ENCODE data around the gene CXCL14.
A peak's percentile ranks its signal among the peaks of the same experiment; 100 is the strongest.

The CXCL14 gene
- total RNA-seq: 0 to 0.29 (median 0.03) reads per million in 18 experiments

GRCh38 chr5:135578685-135579341 is at the start of gene CXCL14:
Gene CXCL14 (minus strand): TSS chr5:135578991. CDS start chr5:135578778, 213 bp downstream.
- DNase-seq: peak; percentile 42 to 51

- DNase-seq: no peak
These were observed 47.8 kb upstream of the CXCL14 start for GRCh38 chr5:135626636-135627035.

GRCh38 chr5:135625961-135626360 is 47.2 kb upstream of the CXCL14 start:
- no peak for DNase-seq

GRCh38 chr5:135625486-135625885 is 46.7 kb upstream of the CXCL14 start:
- DNase-seq: no peak

- no peak for DNase-seq
These were observed 46.3 kb upstream of the CXCL14 start for GRCh38 chr5:135625061-135625460.

- no peak for DNase-seq
These were observed 44.5 kb upstream of the CXCL14 start for GRCh38 chr5:135623186-135623715.

GRCh38 chr5:135615581-135616260 is 36.9 kb upstream of the CXCL14 start:
- DNase-seq: no peak

GRCh38 chr5:135615171-135615570 is 36.4 kb upstream of the CXCL14 start:
- no peak for DNase-seq

GRCh38 chr5:135609981-135610380 is 31.2 kb upstream of the CXCL14 start:
- DNase-seq: no peak

- DNase-seq: no peak
These were observed 30.1 kb upstream of the CXCL14 start for GRCh38 chr5:135608761-135609443.

- no peak for DNase-seq
These were observed 29.6 kb upstream of the CXCL14 start for GRCh38 chr5:135608361-135608760.

- DNase-seq: no peak
These were observed 27.6 kb upstream of the CXCL14 start for GRCh38 chr5:135606431-135606830.

GRCh38 chr5:135605221-135605620 is 26.4 kb upstream of the CXCL14 start:
- no peak for DNase-seq

GRCh38 chr5:135604056-135604455 is 25.3 kb upstream of the CXCL14 start:
- DNase-seq: no peak

GRCh38 chr5:135602882-135603721 is 24.3 kb upstream of the CXCL14 start:
- no peak for DNase-seq

GRCh38 chr5:135601466-135601865 is 22.7 kb upstream of the CXCL14 start:
- DNase-seq: no peak

- peak; percentile 30 to 43 for DNase-seq
These were observed 22.2 kb upstream of the CXCL14 start for GRCh38 chr5:135600971-135601381.

GRCh38 chr5:135600152-135600570 is 21.4 kb upstream of the CXCL14 start:
- no peak for DNase-seq

- no peak for DNase-seq
These were observed 20.8 kb upstream of the CXCL14 start for GRCh38 chr5:135599421-135600151.

GRCh38 chr5:135598691-135599395 is 20.1 kb upstream of the CXCL14 start:
- no peak for DNase-seq

- no peak for DNase-seq
These were observed 18.0 kb upstream of the CXCL14 start for GRCh38 chr5:135596788-135597187.

All from inflammatory macrophage (primary cell).